SU-DHL-6 (cell line): ENCODE data around the gene CISTR.

Experiments
- EZH2phosphoT487 ChIP-seq: fragments of 200-600 bp; sonication (generic), shearing (Covaris generic); conservative IDR thresholded peaks from 2 replicates; pipeline ENCODE4 v1.6.1; 2018; ENCODE audit warnings: mild to moderate bottlenecking, antibody characterized with exemption, low read length, moderate library complexity, mixed read lengths
- TF ChIP-seq, protein P1 (sequence below): fragments of 200-600 bp; sonication (generic); IDR thresholded peaks from one replicate; pipeline ENCODE4 v1.5.1; 2017; ENCODE audit warnings: antibody characterized with exemption, mild to moderate bottlenecking, low read length, moderate library complexity; ENCODE audit not compliant: insufficient read depth, poor library complexity, severe bottlenecking

DNA sequence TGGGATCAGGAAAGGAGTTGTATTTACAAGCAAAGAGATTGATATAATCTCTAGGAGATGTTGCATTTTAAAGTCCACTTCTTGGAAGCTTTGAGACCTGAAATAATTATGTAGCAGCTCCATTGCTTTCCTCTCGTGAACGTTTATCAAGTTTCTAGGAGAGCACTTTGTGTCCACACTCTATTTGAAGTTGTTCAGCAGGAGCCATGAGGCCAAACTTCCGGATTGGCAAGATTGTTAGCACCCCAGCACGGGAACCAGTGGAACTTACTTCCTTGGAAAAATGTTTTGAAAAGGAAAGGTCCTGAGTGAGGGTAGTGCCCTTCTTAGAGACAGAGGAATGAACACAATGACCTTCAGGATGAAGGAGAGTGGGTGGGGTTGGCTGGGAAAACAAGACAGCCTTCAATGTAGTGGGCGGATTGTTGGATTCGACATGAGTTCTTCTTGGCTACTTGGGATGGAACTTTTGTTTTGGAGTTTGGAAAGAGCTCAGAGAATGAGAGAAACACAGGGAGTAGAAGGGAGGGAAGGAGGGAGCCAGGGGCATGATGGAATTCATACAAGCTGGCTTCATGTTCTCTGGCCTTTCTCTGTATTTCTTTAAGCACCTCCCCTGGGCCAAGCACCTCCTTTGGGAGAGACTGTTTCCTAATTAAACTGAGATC lies 23.8 kb upstream of the CISTR start:
- TF ChIP-seq, protein P1, sequence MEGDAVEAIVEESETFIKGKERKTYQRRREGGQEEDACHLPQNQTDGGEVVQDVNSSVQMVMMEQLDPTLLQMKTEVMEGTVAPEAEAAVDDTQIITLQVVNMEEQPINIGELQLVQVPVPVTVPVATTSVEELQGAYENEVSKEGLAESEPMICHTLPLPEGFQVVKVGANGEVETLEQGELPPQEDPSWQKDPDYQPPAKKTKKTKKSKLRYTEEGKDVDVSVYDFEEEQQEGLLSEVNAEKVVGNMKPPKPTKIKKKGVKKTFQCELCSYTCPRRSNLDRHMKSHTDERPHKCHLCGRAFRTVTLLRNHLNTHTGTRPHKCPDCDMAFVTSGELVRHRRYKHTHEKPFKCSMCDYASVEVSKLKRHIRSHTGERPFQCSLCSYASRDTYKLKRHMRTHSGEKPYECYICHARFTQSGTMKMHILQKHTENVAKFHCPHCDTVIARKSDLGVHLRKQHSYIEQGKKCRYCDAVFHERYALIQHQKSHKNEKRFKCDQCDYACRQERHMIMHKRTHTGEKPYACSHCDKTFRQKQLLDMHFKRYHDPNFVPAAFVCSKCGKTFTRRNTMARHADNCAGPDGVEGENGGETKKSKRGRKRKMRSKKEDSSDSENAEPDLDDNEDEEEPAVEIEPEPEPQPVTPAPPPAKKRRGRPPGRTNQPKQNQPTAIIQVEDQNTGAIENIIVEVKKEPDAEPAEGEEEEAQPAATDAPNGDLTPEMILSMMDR = no peak
- TF ChIP-seq EZH2phosphoT487 = no peak
